Skeletal muscle cell (primary cell): Measurements from ENCODE around the gene SMIM35.

Experiments
- DNase-seq: peaks from one replicate; pipeline ENCODE4 v3.0.0-alpha.2; 2010; ENCODE audit warnings: low read depth
- H3K4me3 ChIP-seq: 2 replicates; pipeline ENCODE4 v1.5.1; 2011; ENCODE audit warnings: low read depth, mild to moderate bottlenecking, control low read depth, low read length, moderate library complexity

The SMIM35 gene

GRCh38 chr11:118047749-118048148 lies 39.0 kb downstream of the SMIM35 start:
- no peak for DNase-seq

GRCh38 chr11:118046964-118047700 lies 39.6 kb downstream of the SMIM35 start:
- H3K4me3 ChIP-seq: no peak overlapping the region
- DNase-seq: no peak

More at GRCh38 chr11:118047749-118048148, 39.0 kb downstream of the SMIM35 start:
- no peak overlapping the region for H3K4me3 ChIP-seq

- no peak overlapping the region for H3K4me3 ChIP-seq
- no peak for DNase-seq
These were observed 40.5 kb downstream of the SMIM35 start for GRCh38 chr11:118046051-118046963.

- no peak for DNase-seq
- no peak overlapping the region for H3K4me3 ChIP-seq
These were observed 41.6 kb downstream of the SMIM35 start for GRCh38 chr11:118045191-118045590.

- H3K4me3 ChIP-seq: no peak overlapping the region
- DNase-seq: no peak
These were observed 44.0 kb downstream of the SMIM35 start for GRCh38 chr11:118042796-118043195.

- H3K4me3 ChIP-seq: no peak overlapping the region
- DNase-seq: no peak
These were observed 44.6 kb downstream of the SMIM35 start for GRCh38 chr11:118042141-118042540.

GRCh38 chr11:118033443-118033842 lies 53.3 kb downstream of the SMIM35 start:
- DNase-seq: no peak
- H3K4me3 ChIP-seq: no peak overlapping the region

- H3K4me3 ChIP-seq: no peak overlapping the region
- DNase-seq: no peak
These were observed 58.1 kb downstream of the SMIM35 start for GRCh38 chr11:118028626-118029025.

- no peak overlapping the region for H3K4me3 ChIP-seq
- no peak for DNase-seq
These were observed 59.1 kb downstream of the SMIM35 start for GRCh38 chr11:118027694-118028093.

- no peak for DNase-seq
- H3K4me3 ChIP-seq: no peak overlapping the region
These were observed 65.6 kb downstream of the SMIM35 start for GRCh38 chr11:118021146-118021545.

GRCh38 chr11:118018401-118018800 lies 68.4 kb downstream of the SMIM35 start:
- no peak for DNase-seq
- no peak overlapping the region for H3K4me3 ChIP-seq

- no peak for DNase-seq
- no peak overlapping the region for H3K4me3 ChIP-seq
These were observed 69.0 kb downstream of the SMIM35 start for GRCh38 chr11:118017631-118018315.

GRCh38 chr11:118017111-118017510 lies 69.7 kb downstream of the SMIM35 start:
- H3K4me3 ChIP-seq: no peak overlapping the region
- DNase-seq: no peak

GRCh38 chr11:118016104-118016503 lies 70.7 kb downstream of the SMIM35 start:
- H3K4me3 ChIP-seq: no peak overlapping the region
- no peak for DNase-seq

GRCh38 chr11:118015385-118015841 lies 71.3 kb downstream of the SMIM35 start:
- no peak for DNase-seq
- H3K4me3 ChIP-seq: no peak overlapping the region

GRCh38 chr11:118014022-118014421 lies 72.7 kb downstream of the SMIM35 start:
- no peak overlapping the region for H3K4me3 ChIP-seq
- DNase-seq: no peak

GRCh38 chr11:118012083-118012669 lies 74.6 kb downstream of the SMIM35 start:
- H3K4me3 ChIP-seq: no peak overlapping the region
- no peak for DNase-seq

GRCh38 chr11:118010738-118011461 lies 75.9 kb downstream of the SMIM35 start:
- no peak for DNase-seq
- no peak overlapping the region for H3K4me3 ChIP-seq
